Measurements from ENCODE around the gene CYP27A1. TPM values are rescaled to one million over a fixed set of nuclear protein-coding genes. Genes with fewer than 3 reads are reported as not detected.

CYP27A1 gene
- 53.1 TPM for total RNA-seq

DNA sequence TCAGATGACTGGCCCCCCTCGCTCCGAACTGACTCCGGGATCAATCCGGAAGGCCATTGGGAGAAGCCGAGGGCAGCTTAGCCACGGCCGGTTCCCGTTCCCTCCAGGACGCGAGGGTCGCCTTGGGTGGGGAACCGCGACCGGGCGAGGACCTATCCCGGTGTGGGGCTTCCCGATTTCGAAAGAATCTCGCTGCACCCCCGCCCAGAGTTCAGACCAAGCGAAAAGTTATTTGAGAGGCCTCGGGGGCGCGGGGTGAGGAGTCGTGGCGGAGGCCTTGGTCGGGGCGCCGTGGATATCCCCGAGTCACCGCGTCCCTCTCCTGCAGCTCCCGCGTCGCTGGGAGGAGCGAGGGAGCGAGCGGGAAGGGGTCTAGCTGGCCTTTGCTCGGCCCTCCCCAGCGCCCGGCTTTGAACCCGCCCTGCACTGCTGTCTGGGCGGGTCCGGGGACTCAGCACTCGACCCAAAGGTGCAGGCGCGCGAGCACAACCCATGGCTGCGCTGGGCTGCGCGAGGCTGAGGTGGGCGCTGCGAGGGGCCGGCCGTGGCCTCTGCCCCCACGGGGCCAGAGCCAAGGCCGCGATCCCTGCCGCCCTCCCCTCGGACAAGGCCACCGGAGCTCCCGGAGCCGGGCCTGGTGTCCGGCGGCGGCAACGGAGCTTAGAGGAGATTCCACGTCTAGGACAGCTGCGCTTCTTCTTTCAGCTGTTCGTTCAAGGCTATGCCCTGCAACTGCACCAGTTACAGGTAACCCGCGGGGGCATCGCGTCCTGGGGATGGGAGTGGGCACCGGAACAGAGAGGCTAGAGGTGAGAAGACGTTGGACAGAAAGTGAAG lies at the start of gene CYP27A1:
CYP27A1 (plus strand) TSS at position 457 of the 837 bp plus-strand sequence; CDS start at position 493, 36 bp downstream.
- Histone ChIP-seq H3K4me1 (peaks cover 0 to 5% of the 10 kb centered on the region in 2 donors), H3K9me3 (no peaks in the 10 kb centered on the region), H3K4me3 (peak within 1 kb of the TSS; percentile 79 to 91), H3K36me3 (no peaks in the 10 kb centered on the region), H3K27me3 (no peaks in the 10 kb centered on the region), H3K27ac (peak within 1 kb of the TSS; percentile 88)
- peak in 1 of 2 donors; percentile 73 for DNase-seq (ENCODE audit: low spot score in 2 of 2)
- TF ChIP-seq, protein P1, sequence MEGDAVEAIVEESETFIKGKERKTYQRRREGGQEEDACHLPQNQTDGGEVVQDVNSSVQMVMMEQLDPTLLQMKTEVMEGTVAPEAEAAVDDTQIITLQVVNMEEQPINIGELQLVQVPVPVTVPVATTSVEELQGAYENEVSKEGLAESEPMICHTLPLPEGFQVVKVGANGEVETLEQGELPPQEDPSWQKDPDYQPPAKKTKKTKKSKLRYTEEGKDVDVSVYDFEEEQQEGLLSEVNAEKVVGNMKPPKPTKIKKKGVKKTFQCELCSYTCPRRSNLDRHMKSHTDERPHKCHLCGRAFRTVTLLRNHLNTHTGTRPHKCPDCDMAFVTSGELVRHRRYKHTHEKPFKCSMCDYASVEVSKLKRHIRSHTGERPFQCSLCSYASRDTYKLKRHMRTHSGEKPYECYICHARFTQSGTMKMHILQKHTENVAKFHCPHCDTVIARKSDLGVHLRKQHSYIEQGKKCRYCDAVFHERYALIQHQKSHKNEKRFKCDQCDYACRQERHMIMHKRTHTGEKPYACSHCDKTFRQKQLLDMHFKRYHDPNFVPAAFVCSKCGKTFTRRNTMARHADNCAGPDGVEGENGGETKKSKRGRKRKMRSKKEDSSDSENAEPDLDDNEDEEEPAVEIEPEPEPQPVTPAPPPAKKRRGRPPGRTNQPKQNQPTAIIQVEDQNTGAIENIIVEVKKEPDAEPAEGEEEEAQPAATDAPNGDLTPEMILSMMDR (IDR thresholded peaks at IDR 0.05): no peak
- intact Hi-C loops (cut with DNase I): loop anchor here (1.0 to 2.0 kb wide), 2 partner anchors 23 to 65 kb away; no protein-coding TSS in a partner anchor

DNA sequence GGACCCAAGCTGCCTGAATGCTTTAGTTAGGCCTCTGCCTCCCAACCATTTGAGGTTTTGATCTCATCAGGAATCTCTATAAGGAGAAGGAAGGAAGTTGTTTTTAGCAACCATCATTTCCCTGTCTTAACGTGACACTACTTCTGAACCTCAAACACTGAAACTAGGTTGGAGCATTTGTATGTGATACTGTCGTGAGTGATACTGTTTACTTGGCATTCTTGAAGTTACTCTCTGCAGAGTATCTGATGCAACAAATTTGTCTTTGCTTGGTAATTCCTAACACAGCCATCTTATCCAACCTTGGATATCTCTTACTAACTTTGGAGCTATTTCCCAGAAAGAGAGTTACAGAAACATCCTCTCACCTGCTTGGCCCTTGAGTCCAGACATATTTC lies 49.2 kb upstream of the CYP27A1 start:
- peak overlapping the region in 1 of 2 donors; percentile 66 for H3K27ac ChIP-seq
- H3K36me3 ChIP-seq: peaks cover under 1 to 2% of the 10 kb centered on the region in 2 donors
- H3K27me3 ChIP-seq: no peaks in the 10 kb centered on the region
- H3K4me3 ChIP-seq: no peak overlapping the region
- DNase-seq (ENCODE audit: low spot score in 2 of 2): no peak
- intact Hi-C loops (cut with DNase I): loop anchor here (5.0 kb wide), 1 partner anchor 100 kb away; the partner anchor contains the start of gene PRKAG3
- H3K9me3 ChIP-seq: peaks cover 0 to under 1% of the 10 kb centered on the region in 2 donors
- peaks cover 3 to 9% of the 10 kb centered on the region in 2 donors for H3K4me1 ChIP-seq
- TF ChIP-seq, protein P1 (IDR thresholded peaks at IDR 0.05): no peak

DNA sequence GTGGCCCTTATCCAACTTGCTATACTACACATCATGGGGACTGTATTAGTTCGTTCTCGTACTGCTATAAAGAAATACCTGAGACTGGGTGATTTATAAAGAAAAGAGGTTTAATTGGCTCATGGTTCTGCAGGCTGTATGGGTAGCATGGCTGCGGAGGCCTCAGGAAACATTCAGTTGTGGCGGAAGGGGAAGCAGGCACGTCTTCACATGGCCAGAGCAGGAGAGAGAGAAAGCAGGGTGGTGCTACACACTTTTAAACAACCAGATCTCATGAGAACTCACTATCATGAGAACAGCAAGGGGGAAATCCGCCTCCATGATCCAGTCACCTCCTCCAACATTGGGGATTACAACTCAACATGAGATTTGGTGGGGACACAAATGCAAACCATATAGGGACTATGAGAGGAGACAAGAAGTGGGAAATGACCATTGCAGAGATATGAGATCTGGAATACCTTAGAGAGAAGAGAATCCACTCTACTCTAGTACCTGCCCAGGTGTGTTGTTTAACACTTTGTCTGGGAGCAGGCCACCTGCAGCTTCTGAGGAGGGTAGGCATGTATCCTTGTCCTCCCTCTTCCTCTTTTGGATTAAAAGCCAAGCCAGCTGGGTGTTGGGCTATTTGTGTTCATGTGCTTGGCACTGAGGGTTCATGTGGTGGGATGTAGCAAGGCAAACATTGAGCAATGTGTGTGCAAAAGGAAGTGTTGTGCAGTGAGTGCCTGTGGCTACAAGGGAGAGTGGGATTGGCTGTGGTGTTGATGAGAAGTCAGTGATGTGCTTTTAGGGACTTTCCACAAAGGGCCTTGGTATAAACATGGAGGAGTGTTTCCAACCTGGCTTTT lies 48.6 kb upstream of the CYP27A1 start:
- Histone ChIP-seq H3K9me3 (no peaks in the 10 kb centered on the region), H3K27me3 (no peaks in the 10 kb centered on the region), H3K4me3 (no peak overlapping the region), H3K27ac (no peak overlapping the region), H3K36me3 (peaks cover 7 to 9% of the 10 kb centered on the region in 2 donors), H3K4me1 (peaks cover 3 to 9% of the 10 kb centered on the region in 2 donors)
- DNase-seq (ENCODE audit: low spot score in 2 of 2): peak; percentile 46 to 71
- TF ChIP-seq, protein P1 (IDR thresholded peaks at IDR 0.05): no peak
- intact Hi-C loops (cut with DNase I): loop anchor here (5.0 kb wide), 1 partner anchor 99 kb away; the partner anchor contains the start of gene PRKAG3

DNA sequence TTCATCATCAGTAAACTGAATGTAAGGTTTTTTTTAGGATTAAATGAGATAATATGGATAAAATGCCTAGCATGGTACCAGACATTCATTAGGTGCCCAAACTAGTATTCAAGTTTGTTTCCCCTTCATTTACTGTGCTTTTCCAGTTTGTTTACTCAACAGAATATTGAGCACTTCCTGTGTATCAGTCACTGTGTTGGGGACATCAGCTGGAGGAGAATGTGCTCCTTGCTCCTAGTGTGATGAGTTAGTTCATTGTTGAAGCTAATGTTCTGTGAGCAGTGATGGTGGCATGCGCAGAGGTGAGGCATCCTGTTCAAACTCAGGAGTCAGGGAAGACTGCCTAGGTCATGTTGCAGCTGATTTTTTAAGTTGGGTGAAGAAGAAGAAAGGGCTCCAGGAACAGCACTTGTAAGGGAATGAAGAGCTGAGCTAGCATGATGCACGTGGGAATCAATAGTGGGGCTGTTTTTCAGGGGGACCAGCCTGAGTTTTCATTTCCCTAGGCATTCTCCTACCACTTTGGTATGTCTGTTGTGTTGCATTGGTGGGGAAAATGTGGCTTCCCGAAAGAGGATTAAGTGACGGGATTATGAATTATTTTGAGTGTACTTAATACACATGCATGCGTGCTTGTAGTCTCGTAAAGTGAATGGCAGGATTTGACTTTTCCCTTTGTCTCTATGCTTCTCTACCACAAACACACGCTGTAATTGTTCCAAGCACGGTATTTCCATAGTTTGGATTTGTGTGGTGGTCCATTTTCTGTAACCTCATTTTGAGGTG lies 47.6 kb upstream of the CYP27A1 start:
- DNase-seq (ENCODE audit: low spot score in 2 of 2): no peak
- Histone ChIP-seq H3K4me3 (no peak overlapping the region), H3K9me3 (no peaks in the 10 kb centered on the region), H3K36me3 (peaks cover 7 to 15% of the 10 kb centered on the region in 2 donors), H3K4me1 (peaks cover 3 to 14% of the 10 kb centered on the region in 2 donors), H3K27me3 (no peaks in the 10 kb centered on the region), H3K27ac (no peak overlapping the region)
- intact Hi-C loops (cut with DNase I): loop anchor here (5.0 kb wide), 1 partner anchor 98 kb away; the partner anchor contains the start of gene PRKAG3
- TF ChIP-seq, protein P1 (IDR thresholded peaks at IDR 0.05): no peak

DNA sequence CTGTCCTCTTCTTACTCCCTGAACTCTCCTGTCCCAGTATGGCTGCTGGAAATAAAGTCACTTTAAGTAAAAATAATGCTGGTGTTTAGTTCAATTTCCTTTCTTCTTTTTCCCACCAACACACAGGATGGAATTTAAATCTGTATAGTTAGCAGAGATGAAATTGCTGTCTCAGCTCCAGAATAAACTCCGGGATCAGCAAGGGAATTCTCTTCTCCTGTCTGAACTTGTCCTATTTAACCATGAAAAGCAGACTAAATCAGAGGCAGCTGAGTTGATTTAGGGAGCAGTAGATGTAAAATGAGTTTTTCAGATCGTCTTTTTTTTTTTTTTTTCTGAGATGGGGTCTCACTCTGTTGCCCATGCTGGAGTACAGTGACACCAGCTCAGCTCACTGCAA lies 45.4 kb upstream of the CYP27A1 start:
- no peak for DNase-seq (ENCODE audit: low spot score in 2 of 2)
- Histone ChIP-seq H3K27ac (no peak overlapping the region), H3K36me3 (peaks cover 10 to 30% of the 10 kb centered on the region in 2 donors), H3K27me3 (no peaks in the 10 kb centered on the region), H3K4me1 (peaks cover 0 to 22% of the 10 kb centered on the region in 2 donors), H3K4me3 (no peak overlapping the region), H3K9me3 (no peaks in the 10 kb centered on the region)
- TF ChIP-seq, protein P1 (IDR thresholded peaks at IDR 0.05): no peak
- intact Hi-C loops (cut with DNase I): no loop called here
